Fibroblast of pulmonary artery (primary cell): ENCODE results near the gene AOPEP.

Experiments used
- DNase-seq: peaks from one replicate; pipeline ENCODE4 v3.0.0-alpha.2; 2010; ENCODE audit warnings: low read depth
- H3K4me3 ChIP-seq: replicated peaks from 2 replicates; pipeline ENCODE4 v1.5.1; 2011; ENCODE audit warnings: low read depth, mild to moderate bottlenecking, control low read depth, low read length, moderate library complexity
- CTCF ChIP-seq: IDR thresholded peaks from 2 replicates; pipeline ENCODE4 v1.5.1; 2011; ENCODE audit warnings: mild to moderate bottlenecking, control low read depth, low read length, inconsistent platforms; ENCODE audit errors: missing control alignments

AOPEP gene

GRCh38 chr9:94984891-94985476, 258.5 kb downstream of the AOPEP start:
- no peak for DNase-seq
- no peak overlapping the region for H3K4me3 ChIP-seq

DNA sequence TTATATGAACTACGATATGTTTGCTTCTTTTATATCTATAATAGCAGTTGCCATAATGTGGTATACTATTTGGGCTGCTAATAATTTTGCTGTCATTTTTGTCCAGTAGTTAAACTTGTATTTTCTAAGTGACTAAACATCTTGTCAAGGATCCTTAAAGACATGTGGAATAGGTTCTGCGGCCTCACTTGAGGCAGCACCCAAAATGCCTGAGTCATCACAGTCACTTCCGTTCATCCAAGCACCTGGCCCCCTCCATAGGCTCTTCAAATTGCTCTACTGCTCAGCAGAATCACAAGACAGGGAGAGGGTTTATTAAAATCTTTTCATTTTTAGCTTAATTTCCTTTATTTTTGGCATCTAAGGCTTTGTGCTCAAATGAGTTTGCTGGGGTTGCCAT, 259.1 kb downstream of the AOPEP start:
- TF ChIP-seq CTCF, result no peak
- no peak overlapping the region for H3K4me3 ChIP-seq
- no peak for DNase-seq

More at GRCh38 chr9:94984891-94985476, 258.5 kb downstream of the AOPEP start:
- TF ChIP-seq CTCF, result no peak

GRCh38 chr9:94987731-94988130, 261.2 kb downstream of the AOPEP start:
- TF ChIP-seq CTCF, result no peak
- no peak for DNase-seq
- H3K4me3 ChIP-seq, result no peak overlapping the region

GRCh38 chr9:94990897-94991561, 264.5 kb downstream of the AOPEP start:
- no peak for DNase-seq
- no peak for TF ChIP-seq CTCF
- H3K4me3 ChIP-seq, result no peak overlapping the region

- no peak overlapping the region for H3K4me3 ChIP-seq
- TF ChIP-seq CTCF, result no peak
- DNase-seq, result no peak
Observed at GRCh38 chr9:94991961-94992907, 265.7 kb downstream of the AOPEP start.

DNA sequence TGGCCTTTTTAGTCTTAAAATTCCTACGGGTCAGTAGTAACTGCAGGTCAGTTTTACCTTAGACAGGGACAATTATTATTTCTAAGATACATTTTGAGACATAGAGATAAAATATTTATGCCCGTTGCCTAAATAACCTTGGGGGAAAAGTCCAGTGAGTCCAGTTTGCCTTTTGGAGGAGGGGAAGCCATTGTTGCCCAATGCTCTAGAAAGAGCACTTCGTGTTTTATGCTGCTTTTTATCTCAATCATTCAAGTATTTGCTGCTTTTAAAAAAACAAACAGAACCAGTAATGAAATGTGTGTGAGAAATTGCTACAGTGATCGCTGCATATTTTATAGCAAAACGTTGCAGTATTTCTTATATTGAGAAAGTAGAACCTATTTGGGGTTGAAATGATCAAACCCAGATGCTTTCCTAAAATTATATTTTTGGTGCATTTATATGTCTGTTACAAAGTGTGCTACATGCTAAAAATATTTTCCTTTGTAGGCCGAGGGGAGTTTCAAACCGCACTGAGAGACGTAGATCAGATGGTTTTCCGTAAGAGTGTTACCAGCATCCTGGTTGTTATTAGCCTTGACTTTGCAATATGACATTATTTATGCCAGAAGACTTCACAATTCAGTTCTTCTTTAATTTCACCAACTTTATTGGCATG, 266.8 kb downstream of the AOPEP start:
- TF ChIP-seq CTCF, result no peak
- no peak overlapping the region for H3K4me3 ChIP-seq
- no peak for DNase-seq
